Stimulated activated CD8-positive, alpha-beta memory T cell treated with anti-CD3 and anti-CD28 coated beads, Interleukin-7, amount 100 ng/mL, for 24 hours (primary cell): ENCODE measurements around the gene SBF1.

Source experiments
- DNase-seq: peaks from one replicate; pipeline ENCODE4 v3.0.0-alpha.2; 2020; ENCODE audit warnings: low read depth

Gene SBF1

DNA sequence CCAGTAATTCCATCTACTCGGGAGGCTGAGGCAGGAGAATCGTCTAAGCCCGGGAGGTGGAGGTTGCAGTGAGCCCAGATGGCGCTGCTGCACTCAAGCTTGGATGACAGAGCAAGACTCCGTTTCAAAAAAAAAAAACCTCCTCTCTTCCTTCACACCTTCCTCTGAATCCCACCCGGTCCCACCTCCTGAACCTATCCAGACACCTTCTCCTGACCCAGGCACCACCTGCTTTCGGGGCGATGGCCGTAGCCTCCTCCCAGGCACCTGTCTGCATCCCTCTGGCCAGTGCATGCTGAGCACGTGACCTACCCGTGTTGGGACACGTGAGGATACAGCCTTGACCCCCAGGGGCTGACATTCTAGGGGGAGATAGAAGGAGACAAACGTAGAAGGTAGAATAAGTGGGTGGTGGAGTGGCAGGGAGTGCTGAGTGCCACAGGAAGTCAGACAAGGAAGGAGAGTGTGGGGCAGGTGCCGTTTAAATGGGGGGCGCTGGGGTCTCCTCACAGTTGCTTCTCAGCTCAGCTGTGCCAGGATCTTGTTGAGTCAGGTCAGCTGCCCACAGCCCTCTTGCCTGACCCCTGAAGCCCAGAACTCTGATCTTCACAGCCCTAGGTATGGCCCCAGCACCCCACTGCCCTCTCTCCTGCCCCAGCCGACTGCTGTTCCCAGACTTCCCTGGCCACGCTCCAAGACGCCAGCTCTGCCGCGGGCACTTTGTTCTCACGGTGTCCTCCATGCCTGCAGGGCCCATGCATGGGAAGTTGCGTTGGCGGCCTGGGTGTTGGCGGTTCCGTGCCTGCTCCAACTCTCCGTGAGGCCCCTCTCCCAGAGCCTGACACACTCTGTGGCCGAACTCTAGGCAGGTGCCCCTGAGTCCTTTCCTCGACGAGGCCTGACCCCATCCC lies 10.6 kb upstream of the SBF1 start:
- DNase-seq = no peak

DNA sequence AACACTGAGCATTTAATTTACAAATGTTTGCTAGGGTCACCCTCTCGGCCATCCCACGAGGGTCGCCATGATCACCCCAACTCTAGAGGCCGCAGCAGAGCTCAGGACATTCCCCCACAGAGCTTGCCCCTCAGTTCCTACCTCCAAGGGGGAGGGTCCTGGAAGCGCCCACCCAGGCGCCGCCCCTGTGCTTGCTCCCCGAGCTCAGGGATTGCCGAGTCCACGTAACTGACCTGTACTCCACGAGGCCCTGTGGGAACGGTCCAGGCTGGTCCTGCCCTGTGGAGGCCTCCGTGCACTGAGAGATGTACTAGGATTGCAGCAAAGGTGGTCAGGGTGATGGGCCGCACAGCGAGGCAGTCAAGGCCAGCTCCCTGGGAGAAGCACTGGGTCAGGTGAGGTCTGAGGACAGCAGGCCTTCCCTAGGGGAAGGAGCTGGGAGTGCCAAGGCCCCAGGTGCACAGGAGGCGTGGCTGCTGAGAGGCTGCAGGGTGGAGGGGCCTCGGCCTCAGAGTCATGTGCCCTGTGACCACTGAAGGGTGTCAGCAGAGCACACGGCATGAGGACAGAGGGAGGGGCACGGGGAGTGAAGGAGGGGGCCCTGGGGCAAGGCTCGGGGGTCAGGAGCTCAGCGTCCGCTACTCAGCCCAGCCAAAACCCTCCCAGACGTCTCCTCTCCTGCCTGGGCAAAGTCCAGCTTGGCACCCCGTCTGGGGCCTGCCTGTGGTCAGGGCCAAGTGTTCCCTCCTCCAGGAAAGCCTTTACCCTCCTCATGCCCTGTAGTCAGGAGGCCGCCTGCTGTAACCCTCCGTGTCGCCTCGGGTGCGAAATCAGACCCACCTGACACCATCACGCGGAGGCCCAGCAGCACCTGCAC lies 9.4 kb upstream of the SBF1 start:
- DNase-seq = no peak

DNA sequence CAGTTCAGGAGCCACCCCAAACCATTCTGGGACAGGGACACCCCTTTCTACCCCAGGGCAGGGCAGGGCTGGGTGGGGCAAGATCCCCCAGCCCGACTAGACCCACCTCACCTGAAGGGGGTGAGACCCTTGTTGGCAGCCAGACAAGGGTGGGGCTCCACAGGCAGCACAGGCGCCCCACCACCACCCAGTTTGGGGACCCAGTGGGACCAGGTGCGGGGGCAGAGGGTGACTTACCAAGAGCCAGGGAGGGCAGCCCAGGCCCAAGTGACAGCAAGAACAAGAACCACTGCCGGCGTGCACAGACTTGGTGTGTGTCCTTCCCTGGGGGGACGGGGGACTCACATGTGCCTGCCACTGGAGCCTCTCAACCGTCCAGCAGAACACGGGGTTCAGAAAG lies 8.7 kb upstream of the SBF1 start:
- no peak for DNase-seq

DNA sequence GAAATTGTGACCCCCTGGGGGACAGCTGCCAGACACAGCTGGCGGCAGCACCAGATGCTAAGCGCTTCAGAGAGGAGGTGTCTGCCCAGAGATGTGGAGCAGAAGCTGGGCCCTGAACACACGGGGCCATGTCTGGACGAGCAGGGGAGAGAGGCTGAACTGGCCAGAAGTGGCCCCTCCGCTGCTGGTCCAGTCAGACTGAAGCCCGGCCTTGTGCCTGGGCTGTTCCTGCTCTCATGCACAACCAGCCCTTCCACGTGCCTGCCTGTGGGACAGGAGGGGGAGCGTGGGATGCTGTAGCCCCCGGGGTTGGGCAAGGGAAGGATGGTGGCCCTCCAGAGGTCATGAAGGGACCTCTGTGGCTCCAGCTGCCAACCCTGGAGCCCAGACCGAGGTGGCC lies 8.3 kb upstream of the SBF1 start:
- DNase-seq = no peak

DNA sequence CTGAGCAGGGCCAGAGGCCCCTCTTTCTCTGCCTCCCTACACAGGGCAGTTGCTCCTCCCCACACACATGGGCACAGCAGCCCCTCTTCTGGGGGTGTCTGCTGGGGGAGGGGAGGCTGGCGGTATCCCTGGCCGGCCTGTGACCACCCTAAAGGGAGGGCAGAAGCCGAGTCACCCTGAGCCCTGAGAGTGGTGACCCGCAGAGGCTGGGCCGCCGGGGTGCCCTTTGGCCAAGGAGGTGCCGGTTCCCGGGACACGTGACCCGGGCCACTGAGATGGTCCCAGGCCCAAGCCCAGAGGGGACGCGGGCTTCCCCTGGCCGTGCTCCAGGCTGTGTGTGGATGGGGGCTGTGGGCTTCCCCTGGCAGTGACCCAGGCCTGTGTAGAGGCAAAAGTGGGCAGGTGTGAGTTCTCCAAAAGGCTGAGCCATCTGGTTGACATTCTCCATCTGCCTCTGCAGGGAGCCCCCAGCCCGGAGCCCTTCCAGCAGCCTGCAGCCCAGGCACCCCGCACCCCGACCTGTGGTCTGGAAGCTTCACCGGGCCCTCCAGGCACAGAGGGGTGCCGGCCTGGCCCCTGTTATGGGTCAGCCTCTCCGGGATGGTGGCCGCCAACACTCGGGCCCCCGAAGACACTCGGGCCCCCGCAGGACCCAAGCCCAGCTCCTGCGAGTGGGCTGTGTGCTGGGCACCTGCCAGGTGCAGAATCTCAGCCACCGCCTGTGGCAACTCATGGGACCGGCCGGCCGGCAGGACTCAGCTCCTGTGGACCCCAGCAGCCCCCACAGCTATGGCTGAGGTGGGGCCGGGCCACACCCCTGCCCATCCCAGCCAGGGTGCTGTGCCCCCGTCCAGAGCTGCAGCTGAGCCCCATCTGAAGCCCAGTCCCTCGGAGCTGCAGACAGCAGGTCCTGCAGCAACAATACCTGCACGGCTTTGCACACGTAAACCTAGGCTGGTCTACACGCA lies 7.6 kb upstream of the SBF1 start:
- no peak for DNase-seq

DNA sequence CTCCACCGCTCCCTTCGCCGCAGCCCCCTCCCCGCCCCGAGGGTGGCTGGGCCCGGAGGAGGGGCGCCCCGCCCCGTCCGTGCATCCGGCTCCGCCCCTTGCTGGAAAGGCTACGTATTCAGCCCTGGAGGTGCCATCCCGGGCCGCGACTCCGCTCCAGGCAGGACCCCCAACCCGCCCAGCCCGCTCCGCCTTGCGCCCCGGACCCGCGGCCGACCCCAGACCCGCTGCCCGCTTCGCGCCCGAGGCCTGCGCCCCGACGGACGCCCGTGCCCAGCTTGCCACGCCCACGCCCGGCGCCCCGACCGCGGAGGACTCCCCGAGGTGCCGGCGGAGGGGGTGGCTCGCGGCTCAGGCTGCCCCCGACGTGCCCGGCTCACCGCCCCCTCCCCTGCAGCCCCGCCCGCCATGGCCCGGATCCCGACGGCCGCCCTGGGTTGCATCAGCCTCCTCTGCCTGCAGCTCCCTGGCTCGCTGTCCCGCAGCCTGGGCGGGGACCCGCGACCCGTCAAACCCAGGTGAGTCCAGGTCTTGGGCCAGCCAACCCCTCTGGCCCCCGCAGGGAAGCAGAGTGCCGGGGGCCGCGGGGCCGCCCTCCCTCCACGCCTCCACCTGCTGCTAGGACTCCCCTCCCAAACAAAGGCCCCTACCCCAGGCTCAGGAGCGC lies 6.7 kb upstream of the SBF1 start, which contains the start of gene ADM2:
Gene ADM2, plus strand, starts transcription at position 104 of the 667 bp plus-strand sequence. Its CDS starts 305 bp downstream, at position 409.
- no peak for DNase-seq

DNA sequence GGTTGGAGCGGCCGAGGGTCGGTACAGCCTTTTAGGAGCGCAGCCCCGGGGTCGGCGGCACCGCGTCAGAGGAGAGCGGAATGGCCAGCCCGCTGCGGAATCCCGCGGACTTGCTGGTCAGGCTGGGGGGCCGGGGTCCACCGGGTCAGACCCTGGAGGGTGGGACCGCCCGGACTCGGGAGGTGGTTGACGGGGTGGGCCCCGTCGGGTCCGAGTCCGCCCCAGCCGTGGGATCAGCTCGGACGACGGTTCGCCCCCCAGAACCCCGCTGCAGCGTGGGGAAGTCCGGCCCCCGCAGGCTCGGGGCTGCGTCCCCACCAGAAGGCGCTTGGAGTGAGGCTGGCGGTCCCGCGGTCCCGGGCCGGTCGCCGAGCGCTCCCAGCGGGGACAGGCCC lies 6.2 kb upstream of the SBF1 start:
- DNase-seq = no peak

DNA sequence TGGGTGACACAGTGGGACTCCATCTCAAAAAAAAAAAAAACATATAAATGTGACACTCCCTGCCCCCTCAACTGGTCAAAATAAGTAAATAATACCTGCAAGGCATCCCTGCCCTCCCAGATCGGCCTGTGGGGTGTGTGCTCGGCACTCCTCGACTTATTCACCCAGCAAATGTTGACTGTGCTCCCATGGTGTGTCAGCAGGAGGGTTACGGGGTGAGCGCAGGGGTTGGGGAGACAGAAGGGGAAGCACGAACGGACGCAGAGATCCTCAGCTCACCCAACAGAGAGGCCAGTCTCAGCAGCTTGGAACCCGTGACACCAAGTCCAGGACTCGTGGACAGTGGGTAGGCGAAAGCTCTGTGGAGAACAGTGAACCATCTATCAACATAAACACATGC lies 4.9 kb upstream of the SBF1 start:
- DNase-seq = no peak

DNA sequence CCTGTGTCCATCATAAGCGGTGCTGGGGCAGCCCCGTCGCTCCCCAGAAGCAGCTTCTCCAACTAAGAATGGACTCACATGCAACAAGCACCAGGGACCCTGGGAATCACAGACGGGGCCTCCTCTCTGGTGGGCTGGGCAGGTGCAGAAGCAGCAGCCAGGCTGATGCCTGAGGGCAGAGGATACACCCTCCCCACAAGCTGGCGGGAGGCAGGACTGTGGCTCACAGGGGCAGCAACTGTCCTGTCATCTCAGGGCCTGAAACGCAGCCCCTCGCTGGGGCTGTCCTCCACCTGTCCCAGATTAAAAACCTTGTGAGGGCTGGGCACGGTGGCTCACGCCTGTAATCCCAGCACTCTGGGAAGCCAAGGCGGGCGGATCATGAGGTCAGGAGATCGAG lies 3.1 kb upstream of the SBF1 start:
- DNase-seq = no peak

DNA sequence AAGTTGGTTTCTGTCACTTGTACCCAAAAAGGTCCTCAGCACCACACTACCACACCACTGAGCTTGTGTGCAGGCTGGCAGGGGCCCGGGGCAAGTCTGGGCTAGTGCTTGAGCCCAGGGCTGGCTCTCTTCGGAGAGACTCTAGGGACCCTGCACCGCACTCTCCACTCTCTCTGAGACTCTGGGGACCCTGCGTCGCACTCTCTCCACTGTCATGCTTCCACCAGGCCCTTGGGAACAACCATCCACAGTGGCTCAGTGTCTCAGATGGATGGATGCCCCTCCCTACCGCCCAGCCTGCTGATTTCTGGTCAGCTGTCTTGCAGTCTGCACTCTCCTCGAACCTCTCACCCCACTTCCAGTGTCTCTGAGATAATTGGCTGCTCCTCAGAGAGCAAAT lies 2.0 kb upstream of the SBF1 start:
- no peak for DNase-seq

DNA sequence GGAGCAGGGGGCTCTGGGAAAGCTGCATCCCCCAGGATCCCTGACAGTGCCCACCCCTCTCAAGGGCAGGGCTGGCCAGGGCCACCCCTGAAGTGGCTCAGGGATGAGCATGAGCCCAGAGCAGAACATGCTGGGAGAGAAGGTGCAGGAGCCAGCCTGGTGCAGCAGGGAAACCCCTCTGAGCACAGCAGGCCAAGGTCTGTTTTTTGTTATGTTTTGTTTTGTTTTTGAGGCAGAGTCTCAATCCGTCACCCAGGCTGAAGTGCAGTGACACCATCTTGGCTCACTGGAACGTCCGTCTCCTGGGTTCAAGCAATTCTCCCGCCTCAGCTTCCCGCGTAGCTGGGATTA lies 792 bp upstream of the SBF1 start:
- DNase-seq = no peak

DNA sequence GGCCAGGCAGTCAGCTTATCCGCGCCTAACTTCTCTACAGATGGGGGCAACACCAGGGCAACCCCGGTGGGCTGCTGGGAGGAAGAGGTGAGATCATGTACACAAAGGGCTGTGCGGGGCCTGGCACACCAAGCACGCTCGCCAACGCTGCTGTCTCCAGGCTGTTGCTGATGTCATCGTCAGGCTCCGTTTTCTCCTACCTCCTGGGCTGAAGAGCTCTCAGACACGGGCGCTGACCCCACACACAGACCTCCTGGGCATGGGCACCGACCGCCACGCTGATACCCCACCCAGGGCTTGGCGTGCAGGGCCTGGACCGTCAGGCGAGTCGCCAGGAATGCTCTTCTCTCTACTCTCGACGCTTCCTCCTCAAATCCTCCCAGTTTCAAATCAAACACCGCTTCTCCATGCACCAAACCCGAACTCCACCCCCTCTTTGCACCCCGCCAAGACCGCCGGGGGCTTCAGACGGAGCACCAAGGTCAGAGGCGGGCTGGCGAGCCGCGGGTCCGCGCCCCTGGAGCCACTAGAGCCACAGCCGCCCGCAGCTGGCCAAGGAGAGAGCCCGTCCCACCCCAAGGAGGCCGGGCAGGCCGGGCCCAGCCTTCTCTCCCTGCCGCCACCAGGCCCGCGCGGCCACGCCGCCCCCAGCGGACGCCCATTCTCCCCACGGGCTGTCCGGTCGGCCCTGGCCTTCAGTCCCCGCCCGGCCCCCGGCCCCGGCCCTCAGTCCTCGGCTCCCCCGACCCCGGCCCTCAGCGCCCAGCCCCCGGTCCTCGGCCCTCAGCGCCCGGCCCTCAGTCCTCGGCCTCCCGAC lies 772 bp downstream of the SBF1 start:
- DNase-seq = no peak

DNA sequence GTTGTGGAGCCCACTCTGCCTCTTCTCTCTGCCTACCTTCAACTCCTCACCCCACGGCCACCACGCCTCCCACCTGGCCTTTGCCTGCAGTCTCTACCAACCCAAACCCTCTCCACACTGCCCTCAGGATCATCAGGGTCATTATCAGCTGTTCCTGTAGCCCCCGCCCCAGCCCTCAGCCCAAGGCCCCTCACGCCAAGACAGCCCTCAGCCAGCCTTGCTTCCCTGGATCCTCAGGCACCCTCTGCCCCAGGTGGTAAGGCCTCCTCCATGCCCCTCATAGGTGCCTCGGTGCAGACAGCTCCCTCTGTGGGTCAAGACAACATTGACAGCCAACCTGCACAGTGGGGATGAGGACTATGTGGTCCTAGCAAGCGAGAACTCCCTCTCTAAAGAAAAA lies 1.7 kb downstream of the SBF1 start:
- DNase-seq = no peak

DNA sequence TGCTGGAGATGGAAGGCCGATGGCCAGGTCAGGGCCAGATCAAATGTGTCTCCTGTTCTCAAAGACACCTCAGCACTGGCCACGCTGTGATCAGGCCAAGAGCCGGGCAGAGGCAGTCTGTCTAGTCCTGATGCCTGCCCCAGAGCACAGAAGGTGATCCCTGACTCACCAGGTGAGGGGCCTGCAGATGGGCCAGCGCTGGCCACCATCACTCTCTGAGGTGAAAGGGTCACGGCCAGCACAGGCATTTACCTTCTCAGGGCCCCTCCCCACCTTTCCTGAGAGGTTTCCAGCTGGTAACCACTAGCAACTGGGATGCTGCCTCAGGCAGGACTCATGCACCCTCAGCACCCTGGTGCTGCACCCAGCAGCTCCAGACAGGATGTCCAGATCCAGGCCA lies 2.9 kb downstream of the SBF1 start:
- DNase-seq = no peak

DNA sequence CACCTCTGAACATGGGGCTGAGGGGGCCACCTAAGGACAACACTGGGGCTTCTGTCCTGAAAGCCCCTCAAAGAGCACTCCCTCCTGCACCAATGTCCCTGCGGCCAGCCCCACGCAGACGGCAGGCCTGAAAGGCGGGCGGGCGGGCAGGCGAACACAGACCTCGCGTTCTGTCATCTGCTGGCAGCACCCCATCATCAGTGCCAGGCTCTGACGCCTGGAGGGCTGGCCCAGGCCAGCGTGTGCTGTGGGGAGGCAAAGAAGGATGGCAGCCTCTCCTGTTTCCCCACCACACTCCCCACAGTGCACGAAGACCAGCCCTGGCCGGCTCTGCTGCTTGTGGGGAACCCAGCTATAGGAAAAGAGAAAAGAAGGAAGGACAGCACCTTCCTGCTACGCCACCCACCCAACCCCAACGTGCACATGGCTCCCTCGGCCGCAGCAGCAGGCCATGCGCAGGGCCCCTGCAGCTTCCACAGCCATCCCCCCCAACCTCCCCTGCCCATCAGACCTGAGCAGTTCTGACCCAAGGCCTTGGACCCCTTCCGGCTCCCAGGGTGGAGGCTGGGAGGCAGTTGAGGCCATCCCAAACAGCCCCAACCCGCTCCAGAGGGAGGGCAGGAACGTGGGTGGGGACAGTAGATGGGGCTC lies 3.5 kb downstream of the SBF1 start:
- no peak for DNase-seq

DNA sequence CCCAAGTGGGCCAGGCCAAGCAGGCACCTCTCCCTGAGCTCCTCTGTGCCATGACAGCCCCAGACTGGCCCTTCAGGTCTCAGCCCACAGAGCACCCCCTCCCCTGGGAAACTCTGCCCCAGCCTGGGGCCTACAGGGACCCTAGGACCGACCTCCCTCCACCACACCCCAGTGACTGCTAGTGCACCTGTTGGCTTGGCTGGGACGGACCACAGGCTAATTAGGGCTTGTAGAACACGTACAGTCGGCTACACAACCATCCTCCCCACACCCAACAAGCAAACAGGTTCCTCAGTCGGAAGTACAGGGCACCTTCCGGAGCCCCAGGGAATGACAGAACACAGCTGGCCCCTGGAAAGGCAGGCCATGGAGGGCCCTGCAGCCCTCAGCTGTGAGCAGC lies 4.3 kb downstream of the SBF1 start:
- no peak for DNase-seq

DNA sequence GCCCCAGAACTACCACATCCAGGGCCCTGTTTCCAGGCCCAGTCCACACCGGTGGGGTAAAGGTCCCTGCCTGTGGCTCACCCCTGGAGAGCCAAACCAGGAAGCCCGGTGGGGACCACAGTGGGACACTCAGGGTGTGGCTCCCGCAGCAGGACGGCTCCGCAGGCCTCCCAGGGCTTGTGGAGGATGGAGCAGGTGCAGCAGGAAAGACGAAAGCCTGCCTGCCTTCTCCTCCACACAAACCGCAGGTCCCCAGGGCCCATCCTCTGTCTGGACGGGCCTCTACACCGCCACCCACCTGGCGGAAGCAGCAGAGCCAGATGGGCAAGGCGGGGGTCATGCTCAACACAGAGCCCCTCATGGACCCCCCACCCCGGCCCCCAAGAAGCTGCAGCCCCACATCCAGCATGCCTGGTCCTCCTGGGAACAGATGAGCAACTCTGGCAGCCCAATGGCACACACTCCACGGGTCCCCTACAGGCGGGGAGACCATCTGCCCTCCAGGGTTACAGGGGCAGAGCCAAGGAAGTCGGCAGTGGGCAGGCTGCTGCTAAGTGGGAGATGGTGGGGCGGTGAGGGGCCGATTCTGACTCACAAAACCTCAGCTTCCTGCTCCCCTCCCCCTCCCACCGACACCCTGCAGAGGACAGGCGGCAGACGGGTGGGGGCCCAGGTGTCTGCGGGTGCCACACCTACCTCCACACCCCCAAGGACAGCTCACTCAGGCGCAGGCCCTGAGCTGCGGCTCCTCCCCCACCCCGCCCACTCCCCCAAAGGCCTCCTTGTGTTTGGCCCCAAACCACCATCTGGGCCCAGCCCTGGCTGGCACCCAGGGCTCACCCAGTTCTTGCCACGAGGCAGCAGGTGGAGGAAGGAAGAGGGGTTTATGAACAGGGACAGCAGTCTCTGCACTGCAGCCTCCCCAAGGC lies 5.2 kb downstream of the SBF1 start:
- DNase-seq = peak; percentile 87

DNA sequence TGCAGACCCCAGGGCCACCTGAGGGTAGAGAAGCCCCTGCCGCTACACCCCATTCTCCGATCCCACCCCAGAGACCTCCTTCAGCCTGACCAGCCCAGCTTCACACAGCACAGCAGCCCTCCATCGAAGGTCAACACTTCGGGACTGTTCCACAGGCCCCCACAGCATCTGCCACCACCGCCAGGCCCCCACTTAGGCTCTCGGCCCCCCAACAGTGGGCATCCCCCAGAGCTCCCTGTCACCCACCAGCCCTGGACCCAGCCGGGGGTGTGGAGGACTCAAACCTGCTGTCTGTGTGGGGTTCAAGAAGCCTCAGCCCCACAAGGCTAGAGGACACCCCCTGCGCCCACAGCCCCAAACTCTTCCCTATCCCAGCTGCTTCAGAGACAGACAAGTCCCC lies 6.2 kb downstream of the SBF1 start:
- no peak for DNase-seq
